NT2/D1 (cell line): ENCODE data around the gene PDE7B.

Experiments
- DNase-seq: peaks from one replicate; pipeline ENCODE4 v3.0.0-alpha.2; 2011; ENCODE audit warnings: low read depth, low spot score
- H3K27me3 ChIP-seq: 2 replicates; pipeline ENCODE4 v1.6.0; 2011; ENCODE audit warnings: mild to moderate bottlenecking; ENCODE audit not compliant: insufficient read length, insufficient read depth
- H3K36me3 ChIP-seq: 2 replicates; pipeline ENCODE4 v1.6.1; 2011; ENCODE audit warnings: mild to moderate bottlenecking, low read length, mixed read lengths; ENCODE audit not compliant: insufficient read depth, insufficient read length
- H3K4me1 ChIP-seq: 2 replicates; pipeline ENCODE4 v1.5.1; 2011; ENCODE audit not compliant: insufficient read depth, insufficient read length
- H3K4me3 ChIP-seq: 2 replicates; pipeline ENCODE4 v1.5.1; 2011; ENCODE audit warnings: low read depth; ENCODE audit not compliant: insufficient read length
- H3K9ac ChIP-seq: 2 replicates; pipeline ENCODE4 v1.6.0; 2011; ENCODE audit warnings: low read depth; ENCODE audit not compliant: insufficient read length
- H3K9me3 ChIP-seq: 2 replicates; pipeline ENCODE4 v1.5.1; 2011; ENCODE audit warnings: mild to moderate bottlenecking, low read length; ENCODE audit not compliant: insufficient read depth
- SUZ12 ChIP-seq: IDR thresholded peaks from 2 replicates; pipeline ENCODE4 v1.6.1; 2011; ENCODE audit not compliant: insufficient read length, insufficient read depth; ENCODE audit errors: extremely low read depth
- YY1 ChIP-seq: IDR thresholded peaks from 2 replicates; pipeline ENCODE4 v1.6.1; 2011; ENCODE audit not compliant: insufficient read length, insufficient read depth
- ZNF274 ChIP-seq: IDR thresholded peaks from 2 replicates; pipeline ENCODE4 v1.6.1; 2011; ENCODE audit warnings: mild to moderate bottlenecking, low read depth, low read length

The PDE7B gene

DNA sequence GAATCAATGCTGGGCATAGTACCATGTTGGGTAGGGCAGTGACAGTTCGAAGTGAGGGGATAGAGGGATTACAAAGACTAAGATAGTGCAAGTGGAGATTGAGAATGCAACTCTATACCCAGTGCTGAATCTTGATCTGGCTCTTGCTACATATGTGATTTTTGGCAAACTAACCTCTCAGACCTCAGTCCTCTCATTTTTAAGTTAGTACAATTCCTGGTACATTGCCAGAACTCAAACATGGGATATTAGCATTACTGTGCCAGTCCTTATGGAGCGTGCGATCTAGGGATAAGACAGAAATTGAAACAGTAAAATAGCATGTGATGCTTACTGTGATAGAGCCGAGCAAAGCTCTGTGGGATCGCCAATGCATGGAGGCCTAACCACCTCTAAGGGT lies 210.2 kb downstream of the PDE7B start:
- H3K9me3 ChIP-seq: no peaks in the 10 kb centered on the region
- no peak overlapping the region for H3K9ac ChIP-seq
- no peak for DNase-seq
- H3K4me3 ChIP-seq: no peak overlapping the region
- TF ChIP-seq ZNF274: no peak
- TF ChIP-seq SUZ12: no peak
- no peak for TF ChIP-seq YY1
- H3K27me3 ChIP-seq: no peaks in the 10 kb centered on the region
- H3K36me3 ChIP-seq: no peaks in the 10 kb centered on the region
- H3K4me1 ChIP-seq: no peaks in the 10 kb centered on the region

DNA sequence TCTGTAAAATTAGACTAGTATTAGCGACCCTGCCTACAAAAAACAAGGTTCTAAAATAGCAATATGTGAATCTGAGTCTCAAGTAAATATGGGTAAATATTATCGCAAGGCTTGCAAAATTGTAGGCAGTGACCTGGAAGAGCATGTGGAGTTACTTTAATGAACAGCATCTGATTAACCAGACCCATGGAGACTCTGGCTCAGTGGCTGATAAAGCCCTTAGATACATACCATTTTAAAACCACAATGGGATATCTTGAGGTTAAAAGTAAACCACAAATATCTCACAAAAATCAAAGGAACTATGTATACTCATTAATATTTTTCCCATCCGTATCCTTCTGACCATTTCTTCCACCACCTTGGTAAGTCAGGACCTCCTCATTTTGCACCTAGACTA lies 211.6 kb downstream of the PDE7B start:
- TF ChIP-seq ZNF274 (no peak), YY1 (no peak), SUZ12 (no peak)
- no peaks in the 10 kb centered on the region for H3K9me3 ChIP-seq
- no peak overlapping the region for H3K4me3 ChIP-seq
- H3K4me1 ChIP-seq: no peaks in the 10 kb centered on the region
- H3K36me3 ChIP-seq: no peaks in the 10 kb centered on the region
- no peak overlapping the region for H3K9ac ChIP-seq
- no peaks in the 10 kb centered on the region for H3K27me3 ChIP-seq
- no peak for DNase-seq

DNA sequence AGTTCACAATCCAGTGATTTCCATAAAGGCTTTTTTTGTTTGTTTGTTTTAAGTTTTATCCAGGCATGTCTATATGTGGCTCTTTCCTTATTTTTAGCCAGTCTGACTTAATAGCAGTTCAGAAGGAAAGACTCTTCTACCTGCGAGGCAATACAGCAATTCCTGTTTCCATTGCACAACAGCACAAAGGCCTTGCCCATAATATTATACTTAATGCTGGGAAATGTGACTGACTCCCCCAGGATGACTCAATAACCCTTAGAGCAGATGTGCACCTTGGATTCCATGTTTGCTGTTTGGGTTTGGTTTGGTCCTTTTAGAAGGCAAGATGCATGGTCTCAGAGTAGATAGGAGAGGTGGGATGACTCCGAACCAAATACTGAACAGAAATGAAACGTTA lies 214.5 kb downstream of the PDE7B start:
- TF ChIP-seq SUZ12 (no peak), YY1 (no peak), ZNF274 (no peak)
- no peak for DNase-seq
- Histone ChIP-seq H3K4me3 (no peak overlapping the region), H3K9me3 (no peaks in the 10 kb centered on the region), H3K36me3 (no peaks in the 10 kb centered on the region), H3K27me3 (no peaks in the 10 kb centered on the region), H3K9ac (no peak overlapping the region), H3K4me1 (no peaks in the 10 kb centered on the region)

DNA sequence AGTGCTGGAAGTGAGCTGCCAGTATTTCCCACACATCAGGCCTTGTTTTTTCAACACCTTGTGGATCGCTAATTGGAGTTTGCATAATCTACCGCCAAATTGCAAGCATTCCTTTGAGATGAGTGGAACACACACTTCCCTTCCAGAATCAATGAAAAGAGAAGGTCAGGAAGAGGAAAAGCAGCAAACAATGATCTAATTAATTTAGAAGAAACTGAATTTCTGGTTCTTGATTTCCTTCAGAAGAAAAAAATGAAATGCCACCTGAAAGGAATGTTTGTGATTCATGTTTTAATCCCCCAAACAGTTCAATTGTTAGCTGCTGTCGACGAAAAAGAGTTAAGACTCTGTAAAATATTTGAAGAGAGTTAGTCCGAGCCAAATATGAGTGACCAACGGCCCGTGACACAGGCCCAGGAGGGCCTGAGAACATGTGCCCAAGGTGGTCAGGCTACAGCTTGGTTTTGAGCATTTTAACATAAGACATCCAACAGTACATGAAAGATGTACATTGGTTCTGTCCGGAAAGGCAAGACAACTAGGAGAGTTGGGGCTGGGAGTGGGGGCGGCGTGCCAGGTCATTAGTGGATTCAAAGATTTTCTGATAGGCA lies 216.3 kb downstream of the PDE7B start:
- H3K9me3 ChIP-seq: no peaks in the 10 kb centered on the region
- no peaks in the 10 kb centered on the region for H3K4me1 ChIP-seq
- H3K27me3 ChIP-seq: no peaks in the 10 kb centered on the region
- peak; percentile 74 for DNase-seq
- H3K9ac ChIP-seq: no peak overlapping the region
- TF ChIP-seq ZNF274: no peak
- TF ChIP-seq SUZ12: no peak
- TF ChIP-seq YY1: no peak
- no peak overlapping the region for H3K4me3 ChIP-seq
- H3K36me3 ChIP-seq: no peaks in the 10 kb centered on the region

DNA sequence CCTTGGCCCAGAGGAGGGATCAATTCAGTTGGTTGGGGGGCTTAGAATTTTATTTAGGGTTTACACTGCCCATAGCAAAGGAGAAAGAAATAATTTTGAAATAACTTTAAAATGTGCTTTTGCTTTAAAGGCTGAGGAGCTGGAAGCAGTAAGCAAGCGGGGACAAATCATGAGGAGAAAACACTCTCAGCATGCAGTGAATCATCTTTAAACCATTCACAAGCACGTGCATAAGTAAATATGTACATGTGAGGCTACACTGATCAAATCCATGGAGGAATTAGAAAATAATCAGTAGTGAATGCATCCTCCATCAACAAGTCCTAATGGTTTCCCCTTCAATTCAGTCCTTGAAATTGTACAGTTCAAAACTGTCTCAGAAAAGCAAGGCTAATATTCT lies 217.6 kb downstream of the PDE7B start:
- no peak for TF ChIP-seq ZNF274
- no peak for TF ChIP-seq YY1
- no peak for TF ChIP-seq SUZ12
- no peaks in the 10 kb centered on the region for H3K36me3 ChIP-seq
- H3K4me3 ChIP-seq: no peak overlapping the region
- no peaks in the 10 kb centered on the region for H3K4me1 ChIP-seq
- no peaks in the 10 kb centered on the region for H3K9me3 ChIP-seq
- no peak overlapping the region for H3K9ac ChIP-seq
- no peak for DNase-seq
- H3K27me3 ChIP-seq: no peaks in the 10 kb centered on the region

DNA sequence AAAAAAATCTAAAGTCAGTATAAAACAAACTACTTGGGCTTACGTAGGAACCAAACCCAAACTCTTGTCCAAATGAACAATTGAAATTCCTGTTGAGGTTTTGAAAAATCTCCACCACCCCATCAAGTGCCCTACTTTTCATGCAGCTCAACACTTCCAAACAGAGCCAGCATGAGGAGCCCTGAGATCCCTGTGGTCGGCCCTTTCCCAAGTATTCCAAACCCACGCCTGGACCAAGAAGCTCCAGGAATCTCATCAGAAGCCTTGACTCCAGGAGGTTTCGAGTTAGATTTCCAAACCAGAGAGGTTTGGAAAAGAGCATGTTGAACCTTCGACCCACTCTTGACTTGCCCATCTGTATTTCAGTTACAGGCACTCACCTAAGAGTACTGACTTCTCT lies 219.3 kb downstream of the PDE7B start:
- Histone ChIP-seq H3K4me1 (no peaks in the 10 kb centered on the region), H3K9me3 (no peaks in the 10 kb centered on the region), H3K27me3 (no peaks in the 10 kb centered on the region), H3K36me3 (no peaks in the 10 kb centered on the region), H3K9ac (no peak overlapping the region), H3K4me3 (no peak overlapping the region)
- no peak for DNase-seq
- TF ChIP-seq ZNF274 (no peak), YY1 (no peak), SUZ12 (no peak)

DNA sequence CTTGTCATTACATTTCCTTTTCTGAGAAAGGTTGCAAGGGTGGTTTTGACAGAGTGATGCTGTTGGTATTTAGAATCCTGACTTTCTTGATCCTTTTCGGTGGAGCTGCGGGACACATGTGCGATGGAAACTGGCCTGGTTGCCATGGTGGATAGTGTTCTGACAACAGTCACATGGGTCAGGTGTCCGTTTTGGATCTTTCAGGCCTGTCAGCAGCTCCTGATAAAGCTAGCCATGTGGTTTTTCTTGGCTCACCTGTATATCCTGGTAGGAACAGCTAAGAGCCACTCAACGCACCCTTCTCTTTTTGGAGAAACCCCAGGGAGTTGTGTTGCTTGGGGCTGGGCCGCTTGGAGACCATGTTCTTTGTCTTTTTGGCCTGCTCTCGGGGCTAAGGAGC lies 221.2 kb downstream of the PDE7B start:
- H3K9me3 ChIP-seq: no peaks in the 10 kb centered on the region
- no peaks in the 10 kb centered on the region for H3K4me1 ChIP-seq
- H3K4me3 ChIP-seq: no peak overlapping the region
- H3K27me3 ChIP-seq: no peaks in the 10 kb centered on the region
- H3K36me3 ChIP-seq: no peaks in the 10 kb centered on the region
- DNase-seq: no peak
- no peak for TF ChIP-seq ZNF274
- no peak for TF ChIP-seq SUZ12
- no peak for TF ChIP-seq YY1
- no peak overlapping the region for H3K9ac ChIP-seq

DNA sequence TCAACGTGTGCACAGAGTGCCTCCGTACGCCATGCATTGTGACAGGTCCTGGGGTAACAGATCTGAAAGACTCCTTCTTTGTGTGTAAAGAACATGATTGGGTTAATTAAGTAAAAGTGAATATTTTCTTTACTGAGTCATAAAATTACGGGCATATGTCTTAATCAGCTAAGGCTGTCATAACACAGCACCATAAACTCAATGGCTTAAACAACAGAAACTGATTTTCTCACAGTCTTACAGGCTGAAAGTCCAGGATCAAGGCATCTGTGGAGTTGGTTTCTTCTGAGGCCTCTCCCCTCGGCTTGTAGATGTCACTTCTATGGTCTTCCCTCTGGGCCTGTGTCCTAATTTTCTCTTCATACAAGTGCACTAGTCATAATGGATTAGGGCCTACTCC lies 221.7 kb downstream of the PDE7B start:
- no peak for DNase-seq
- Histone ChIP-seq H3K27me3 (no peaks in the 10 kb centered on the region), H3K9me3 (no peaks in the 10 kb centered on the region), H3K9ac (no peak overlapping the region), H3K4me3 (no peak overlapping the region), H3K4me1 (no peaks in the 10 kb centered on the region), H3K36me3 (no peaks in the 10 kb centered on the region)
- TF ChIP-seq ZNF274 (no peak), SUZ12 (no peak), YY1 (no peak)
